GM12891 (cell line): ENCODE data around the gene RHOT1.

Experiments
- POLR2A ChIP-seq: IDR thresholded peaks from 2 replicates; pipeline ENCODE4 v1.6.1; 2011; ENCODE audit warnings: low read depth, low read length, control low read depth
- POLR2AphosphoS5 ChIP-seq: IDR thresholded peaks from 2 replicates; pipeline ENCODE4 v1.6.1; 2011; ENCODE audit warnings: low read depth, low read length, control low read depth
- POU2F2 ChIP-seq: IDR thresholded peaks from 2 replicates; pipeline ENCODE4 v1.6.1; 2011; ENCODE audit warnings: low read depth, mild to moderate bottlenecking, control low read depth, low read length, moderate library complexity
- TAF1 ChIP-seq: IDR thresholded peaks from 2 replicates; pipeline ENCODE4 v1.6.1; 2011; ENCODE audit warnings: low read depth, low read length, control low read depth

DNA sequence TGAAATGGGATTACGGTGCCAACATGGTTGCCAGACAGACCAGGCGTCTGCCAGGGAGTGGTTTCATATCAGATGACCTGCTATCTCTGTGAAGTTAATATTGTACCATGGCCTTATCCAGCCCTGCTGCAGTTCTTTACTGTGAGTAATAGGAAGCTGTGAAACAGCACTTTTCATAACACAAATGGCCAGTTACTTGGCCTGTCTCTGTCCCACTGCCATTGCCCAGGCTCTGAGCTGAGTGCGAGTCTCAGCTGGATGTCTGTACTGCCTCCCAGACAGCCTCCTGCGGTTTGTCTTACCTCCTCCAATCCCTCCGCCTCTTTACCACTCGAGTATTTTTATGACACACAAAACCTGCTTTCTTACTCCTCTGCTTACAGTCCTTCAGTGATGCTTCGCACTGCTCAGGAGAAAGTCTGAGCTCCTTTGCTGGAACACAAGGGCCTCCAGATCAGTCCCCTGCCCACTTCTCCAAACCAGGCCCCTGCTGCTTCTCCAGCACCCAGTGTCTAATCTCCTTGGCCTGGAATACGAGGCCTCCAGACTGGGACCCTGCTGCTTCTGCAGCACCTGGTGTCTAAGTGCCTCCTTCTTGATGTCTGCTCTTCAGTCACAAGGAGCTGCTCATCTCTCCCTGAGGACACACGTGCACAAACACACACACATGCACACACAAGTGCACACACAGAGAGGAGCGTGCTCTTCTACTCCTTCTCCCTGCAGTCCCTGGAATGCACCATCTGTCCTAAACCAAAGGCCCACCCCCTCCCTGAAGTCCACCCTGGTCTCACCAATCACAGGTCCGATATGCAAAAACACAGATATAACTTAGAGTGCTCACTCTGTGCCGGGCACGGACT, 17.1 kb upstream of the RHOT1 start:
- TF ChIP-seq POLR2AphosphoS5: no peak
- TF ChIP-seq POLR2A: no peak
- no peak for TF ChIP-seq POU2F2
- TF ChIP-seq TAF1: no peak
